HCT116 (cell line): ENCODE measurements around the gene CARD10. TPM values are rescaled to one million over a fixed set of nuclear protein-coding genes. Genes with fewer than 3 reads are reported as not detected.

ENCODE experiments used
- ATAC-seq: fragments of 200-7000 bp; cut with Tn5 transposase; 2 replicates; pipeline ENCODE4 v1.9.1; 2020; ENCODE audit warnings: mild to moderate bottlenecking, moderate library complexity
- BruUV-seq: library from RNA; stranded (reverse); fragments of 400-500 nt; replicated peaks from 2 replicates; lab custom pipeline; 2021; lab: Mats Ljungman, UMichigan
- CTCF ChIA-PET: fragments of 300-600 bp; sonication (Branson Sonifier 250); formaldehyde crosslinking; loops from one replicate; lab custom pipeline; 2021; ENCODE audit warnings: antibody characterized with exemption; lab: Charles Lee
- POLR2A ChIA-PET: fragments of 300-600, 350-600 bp; sonication (Branson Sonifier 250); formaldehyde crosslinking; loops from one replicate; lab custom pipeline; 2021; ENCODE audit warnings: antibody characterized with exemption; lab: Charles Lee
- RAD21 ChIA-PET, 2 experiments: fragments of 300-600 bp; sonication (Branson Sonifier 250); formaldehyde crosslinking; loops; one replicate each; lab custom pipeline; 2023; ENCODE audit warnings: low total read pairs in 2 of 2; ENCODE audit not compliant: uncharacterized antibody in 2 of 2, unreplicated experiment in 2 of 2, low non-redundant PET in 1 of 2; lab: Charles Lee
- DNase-seq: peaks from one replicate; pipeline ENCODE4 v3.0.0-alpha.2; 2010; ENCODE audit warnings: low read depth, low spot score
- H2AFZ ChIP-seq: fragments of 200-600 bp; shearing (Covaris generic), sonication (generic); 2 replicates; pipeline ENCODE4 v1.6.1; 2017; ENCODE audit warnings: low read depth, mixed run types, mixed read lengths, antibody characterized with exemption, low read length; ENCODE audit not compliant: poor library complexity, severe bottlenecking
- H3K27ac ChIP-seq: 2 replicates; pipeline ENCODE4 v1.5.1; 2012; ENCODE audit warnings: low read depth, low read length
- H3K27me3 ChIP-seq: fragments of 200-600 bp; sonication (generic); 2 replicates; pipeline ENCODE4 v1.6.1; 2016; ENCODE audit warnings: mixed run types, low read length, mixed read lengths; ENCODE audit not compliant: insufficient read depth
- H3K36me3 ChIP-seq, 2 experiments: fragments of 200-500 bp in 1 of 2; fragments of 200-600 bp in 1 of 2; sonication (Bioruptor generic) in 1 of 2; sonication (generic) in 1 of 2; 2 replicates each; pipeline versions ENCODE4 v1.5.1 to v1.6.1; 2014 to 2016; ENCODE audit warnings: low read length in 2 of 2, inconsistent platforms in 1 of 2, mixed read lengths in 1 of 2, mixed run types in 1 of 2; ENCODE audit not compliant: insufficient read depth in 2 of 2, control insufficient read depth in 1 of 2
- H3K4me1 ChIP-seq, 2 experiments: fragments of 200-600 bp in 1 of 2; sonication (generic) in 1 of 2; 2 replicates each; pipeline versions ENCODE4 v1.5.1 to v1.6.1; 2012 to 2017; ENCODE audit warnings: low read length in 2 of 2, inconsistent platforms in 1 of 2, mild to moderate bottlenecking in 1 of 2, mixed read lengths in 1 of 2, mixed run types in 1 of 2, moderate library complexity in 1 of 2; ENCODE audit not compliant: insufficient read depth in 2 of 2, control insufficient read depth in 1 of 2
- H3K4me2 ChIP-seq: fragments of 200-600 bp; sonication (generic); 2 replicates; pipeline ENCODE4 v1.6.1; 2017; ENCODE audit warnings: mixed run types, low read length, mixed read lengths
- H3K4me3 ChIP-seq, 2 experiments: fragments of 200-600 bp in 1 of 2; sonication (generic) in 1 of 2; replicated peaks in 1 of 2; 2 replicates each; pipeline ENCODE4 v1.5.1; 2011 to 2016; ENCODE audit warnings: low read length in 2 of 2, control low read depth in 1 of 2, low read depth in 1 of 2, mild to moderate bottlenecking in 1 of 2, mixed read lengths in 1 of 2, mixed run types in 1 of 2
- H3K79me2 ChIP-seq: fragments of 200-600 bp; sonication (generic); 2 replicates; pipeline ENCODE4 v1.6.1; 2017; ENCODE audit warnings: mild to moderate bottlenecking, mixed run types, low read length, moderate library complexity, mixed read lengths; ENCODE audit not compliant: insufficient read depth
- H3K9ac ChIP-seq: fragments of 200-600 bp; sonication (generic); 2 replicates; pipeline ENCODE4 v1.6.1; 2016; ENCODE audit warnings: low read length, mixed read lengths
- H3K9me2 ChIP-seq: fragments of 200-600 bp; sonication (generic), shearing (Covaris generic); 2 replicates; pipeline ENCODE4 v1.6.1; 2017; ENCODE audit warnings: mixed run types, mild to moderate bottlenecking, moderate library complexity; ENCODE audit not compliant: insufficient read depth
- H3K9me3 ChIP-seq, 2 experiments: fragments of 200-500 bp in 1 of 2; fragments of 200-600 bp in 1 of 2; sonication (Bioruptor generic) in 1 of 2; sonication (generic) in 1 of 2; 2 replicates each; pipeline ENCODE4 v1.6.1; 2014 to 2017; ENCODE audit warnings: low read length in 2 of 2, mixed read lengths in 2 of 2, inconsistent platforms in 1 of 2, low read depth in 1 of 2, mild to moderate bottlenecking in 1 of 2, mixed run types in 1 of 2, moderate library complexity in 1 of 2; ENCODE audit not compliant: control insufficient read depth in 1 of 2, insufficient read depth in 1 of 2
- H4K20me1 ChIP-seq: fragments of 200-600 bp; sonication (generic), shearing (Covaris generic); 2 replicates; pipeline ENCODE4 v1.6.1; 2017; ENCODE audit warnings: mixed run types, mild to moderate bottlenecking, moderate library complexity; ENCODE audit not compliant: insufficient read depth
- ELF1 ChIP-seq: IDR thresholded peaks from 2 replicates; pipeline ENCODE4 v1.6.1; 2012; ENCODE audit warnings: low read depth, borderline replicate concordance
- JUND ChIP-seq: IDR thresholded peaks from 2 replicates; pipeline ENCODE4 v1.6.1; 2012
- POLR2AphosphoS5 ChIP-seq: IDR thresholded peaks from 2 replicates; pipeline ENCODE4 v1.6.1; 2011; ENCODE audit warnings: mild to moderate bottlenecking, low read depth, low read length, moderate library complexity
- RAD21 ChIP-seq: IDR thresholded peaks from 2 replicates; pipeline ENCODE4 v1.6.1; 2012; ENCODE audit warnings: low read depth, mild to moderate bottlenecking
- SIN3A ChIP-seq: IDR thresholded peaks from 2 replicates; pipeline ENCODE4 v1.6.1; 2012; ENCODE audit warnings: low read depth
- SRF ChIP-seq: IDR thresholded peaks from 2 replicates; pipeline ENCODE4 v1.6.1; 2012; ENCODE audit warnings: low read depth
- intact Hi-C: fragments of 100-400 bp; cut with micrococcal nuclease; formaldehyde crosslinking; loops from 2 replicates; pipeline ENCODE4 v1.10.0; 2022
- total RNA-seq: library from RNA; stranded (reverse); gene quantifications from one replicate; pipeline ENCODE4 v1.2.1, GENCODE V29; 2021; ENCODE audit not compliant: unreplicated experiment
- TF ChIP-seq, protein P1 (sequence below): IDR thresholded peaks from 2 replicates; pipeline ENCODE4 v1.6.1; 2012; ENCODE audit warnings: low read depth
- TF ChIP-seq, protein P2 (sequence below): IDR thresholded peaks from 2 replicates; pipeline ENCODE4 v1.6.1; 2011; ENCODE audit warnings: mild to moderate bottlenecking, low read length, moderate library complexity; ENCODE audit not compliant: insufficient replicate concordance; ENCODE audit errors: extremely low read depth

Gene CARD10
- total RNA-seq, 1 experiment from 2014 or later, result 32.0 TPM

DNA sequence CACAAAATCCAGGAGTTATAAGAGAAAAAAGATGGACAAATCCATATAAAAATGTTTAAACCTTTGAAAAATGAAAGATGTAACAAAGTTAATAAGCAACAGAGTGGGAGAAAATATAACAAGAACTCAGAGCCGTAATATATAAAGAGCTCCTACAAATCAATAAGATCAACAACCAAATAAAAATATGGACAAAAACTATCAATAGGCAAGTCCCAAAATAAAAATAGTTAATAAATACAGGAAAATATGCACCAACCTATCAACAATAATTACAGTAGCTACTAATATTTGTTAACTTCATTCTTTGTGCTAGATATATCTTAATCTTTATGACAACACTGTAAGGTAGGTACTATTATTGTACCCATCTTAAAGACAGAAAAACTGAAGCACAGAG, 2.8 kb downstream of the CARD10 start (continued):
- TF ChIP-seq, protein P1, sequence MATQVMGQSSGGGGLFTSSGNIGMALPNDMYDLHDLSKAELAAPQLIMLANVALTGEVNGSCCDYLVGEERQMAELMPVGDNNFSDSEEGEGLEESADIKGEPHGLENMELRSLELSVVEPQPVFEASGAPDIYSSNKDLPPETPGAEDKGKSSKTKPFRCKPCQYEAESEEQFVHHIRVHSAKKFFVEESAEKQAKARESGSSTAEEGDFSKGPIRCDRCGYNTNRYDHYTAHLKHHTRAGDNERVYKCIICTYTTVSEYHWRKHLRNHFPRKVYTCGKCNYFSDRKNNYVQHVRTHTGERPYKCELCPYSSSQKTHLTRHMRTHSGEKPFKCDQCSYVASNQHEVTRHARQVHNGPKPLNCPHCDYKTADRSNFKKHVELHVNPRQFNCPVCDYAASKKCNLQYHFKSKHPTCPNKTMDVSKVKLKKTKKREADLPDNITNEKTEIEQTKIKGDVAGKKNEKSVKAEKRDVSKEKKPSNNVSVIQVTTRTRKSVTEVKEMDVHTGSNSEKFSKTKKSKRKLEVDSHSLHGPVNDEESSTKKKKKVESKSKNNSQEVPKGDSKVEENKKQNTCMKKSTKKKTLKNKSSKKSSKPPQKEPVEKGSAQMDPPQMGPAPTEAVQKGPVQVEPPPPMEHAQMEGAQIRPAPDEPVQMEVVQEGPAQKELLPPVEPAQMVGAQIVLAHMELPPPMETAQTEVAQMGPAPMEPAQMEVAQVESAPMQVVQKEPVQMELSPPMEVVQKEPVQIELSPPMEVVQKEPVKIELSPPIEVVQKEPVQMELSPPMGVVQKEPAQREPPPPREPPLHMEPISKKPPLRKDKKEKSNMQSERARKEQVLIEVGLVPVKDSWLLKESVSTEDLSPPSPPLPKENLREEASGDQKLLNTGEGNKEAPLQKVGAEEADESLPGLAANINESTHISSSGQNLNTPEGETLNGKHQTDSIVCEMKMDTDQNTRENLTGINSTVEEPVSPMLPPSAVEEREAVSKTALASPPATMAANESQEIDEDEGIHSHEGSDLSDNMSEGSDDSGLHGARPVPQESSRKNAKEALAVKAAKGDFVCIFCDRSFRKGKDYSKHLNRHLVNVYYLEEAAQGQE, result no peak
- TF ChIP-seq SRF (no peak), POLR2AphosphoS5 (no peak)
- TF ChIP-seq, protein P2, sequence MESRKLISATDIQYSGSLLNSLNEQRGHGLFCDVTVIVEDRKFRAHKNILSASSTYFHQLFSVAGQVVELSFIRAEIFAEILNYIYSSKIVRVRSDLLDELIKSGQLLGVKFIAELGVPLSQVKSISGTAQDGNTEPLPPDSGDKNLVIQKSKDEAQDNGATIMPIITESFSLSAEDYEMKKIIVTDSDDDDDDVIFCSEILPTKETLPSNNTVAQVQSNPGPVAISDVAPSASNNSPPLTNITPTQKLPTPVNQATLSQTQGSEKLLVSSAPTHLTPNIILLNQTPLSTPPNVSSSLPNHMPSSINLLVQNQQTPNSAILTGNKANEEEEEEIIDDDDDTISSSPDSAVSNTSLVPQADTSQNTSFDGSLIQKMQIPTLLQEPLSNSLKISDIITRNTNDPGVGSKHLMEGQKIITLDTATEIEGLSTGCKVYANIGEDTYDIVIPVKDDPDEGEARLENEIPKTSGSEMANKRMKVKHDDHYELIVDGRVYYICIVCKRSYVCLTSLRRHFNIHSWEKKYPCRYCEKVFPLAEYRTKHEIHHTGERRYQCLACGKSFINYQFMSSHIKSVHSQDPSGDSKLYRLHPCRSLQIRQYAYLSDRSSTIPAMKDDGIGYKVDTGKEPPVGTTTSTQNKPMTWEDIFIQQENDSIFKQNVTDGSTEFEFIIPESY, result no peak

DNA sequence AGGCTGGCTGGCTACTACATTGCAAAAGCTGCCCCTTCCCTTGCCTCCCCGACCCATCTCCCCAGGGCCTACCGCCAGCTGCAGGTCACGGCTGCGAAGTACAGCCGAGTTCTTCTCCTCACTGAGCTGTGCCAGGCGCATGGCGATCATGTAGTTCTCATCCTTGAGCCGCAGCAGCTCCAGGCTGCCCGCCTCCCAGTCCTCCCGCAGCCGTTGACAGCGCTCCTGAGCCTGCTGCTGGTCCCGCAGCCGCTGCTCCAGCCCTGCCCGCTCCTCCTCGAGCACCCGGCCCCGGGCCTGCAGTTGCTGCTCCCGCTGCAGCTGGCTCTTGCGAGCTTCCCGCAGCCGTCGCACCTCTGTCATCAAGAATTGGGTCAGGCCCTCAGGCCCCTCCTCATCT, 3.3 kb downstream of the CARD10 start:
- DNase-seq (no peak), ATAC-seq (no peak)
- Histone ChIP-seq H3K9ac (no peak overlapping the region), H3K9me2 (no peaks in the 10 kb centered on the region), H3K4me1 (peaks cover 29 to 57% of the 10 kb centered on the region in 2 experiments), H3K4me3 (no peak overlapping the region), H2AFZ (no peak overlapping the region), H3K36me3 (peaks cover 4 to 25% of the 10 kb centered on the region in 2 experiments; a peak in 3 of 4 replicates), H3K27me3 (no peaks in the 10 kb centered on the region), H4K20me1 (no peaks in the 10 kb centered on the region; the same call in 1 of the 2 replicates), H3K27ac (no peak overlapping the region)
- RAD21 ChIA-PET, result no interaction called here
- no peak for TF ChIP-seq ELF1
- no peak for TF ChIP-seq SIN3A
- TF ChIP-seq RAD21, result no peak
- TF ChIP-seq SRF, result no peak
- no peak for TF ChIP-seq JUND
- TF ChIP-seq, all 23 proteins: peak for 0
- ChIA-PET POLR2A (no interaction called here), CTCF (interaction anchor here (0.6 kb wide), 1 partner anchor 248 kb away, joined by 3 read pairs; no protein-coding TSS in a partner anchor)
- Histone ChIP-seq H3K9me3 (no peaks in the 10 kb centered on the region), H3K79me2 (peaks cover 41% of the 10 kb centered on the region), H3K4me2 (no peak overlapping the region)
- intact Hi-C loops, result no loop called here
- no TSS peak for BruUV-seq
